GM12875 (cell line): ENCODE measurements around the gene CD300LG.

ENCODE experiments used
- H3K4me3 ChIP-seq: one replicate; pipeline ENCODE4 v1.5.1; 2011; ENCODE audit warnings: low read depth, low read length, control low read depth
- CTCF ChIP-seq: IDR thresholded peaks from 2 replicates; pipeline ENCODE4 v1.5.1; 2011; ENCODE audit warnings: low read depth, mild to moderate bottlenecking, control low read depth, inconsistent platforms, low read length, moderate library complexity, borderline replicate concordance; ENCODE audit not compliant: insufficient read depth

The CD300LG gene

GRCh38 chr17:43814714-43815113, 32.3 kb upstream of the CD300LG start:
- TF ChIP-seq CTCF = no peak

GRCh38 chr17:43816336-43817320, 30.3 kb upstream of the CD300LG start:
- no peak for TF ChIP-seq CTCF
- H3K4me3 ChIP-seq = no peak overlapping the region

More at GRCh38 chr17:43814714-43815113, 32.3 kb upstream of the CD300LG start:
- H3K4me3 ChIP-seq = no peak overlapping the region

GRCh38 chr17:43817826-43818225, 29.1 kb upstream of the CD300LG start:
- TF ChIP-seq CTCF = no peak
- H3K4me3 ChIP-seq = no peak overlapping the region

GRCh38 chr17:43818966-43819365, 28.0 kb upstream of the CD300LG start:
- TF ChIP-seq CTCF = no peak

GRCh38 chr17:43820759-43821158, 26.2 kb upstream of the CD300LG start:
- H3K4me3 ChIP-seq = no peak overlapping the region
- TF ChIP-seq CTCF = no peak

More at GRCh38 chr17:43818966-43819365, 28.0 kb upstream of the CD300LG start:
- no peak overlapping the region for H3K4me3 ChIP-seq

GRCh38 chr17:43822570-43823190, 24.3 kb upstream of the CD300LG start:
- no peak overlapping the region for H3K4me3 ChIP-seq
- TF ChIP-seq CTCF = no peak
